ENCODE measurements around the gene NUDT5. TPM values are rescaled to one million over a fixed set of nuclear protein-coding genes. Genes with fewer than 3 reads are reported as not detected.

Gene NUDT5
- total RNA-seq, result 101 and 134 TPM in 2 replicates

GRCh38 chr10:12195603-12196506 is at the start of gene NUDT5, which contains the start of gene CDC123:
NUDT5 (minus strand) TSS chr10:12195891; CDS start chr10:12186291, 9,600 bp downstream.
CDC123 (plus strand) TSS chr10:12196188; CDS start chr10:12196246, 58 bp downstream.

GRCh38 chr10:12129222-12130111 is 66.2 kb downstream of the NUDT5 start, which contains the start of gene SEC61A2:
SEC61A2 (plus strand) TSS chr10:12129677; CDS start chr10:12129788, 111 bp downstream.

Other genes starting within 250 kb of the NUDT5 start
- 17.2 and 20.2 TPM in 2 replicates for gene UPF2, start 153.1 kb downstream of the NUDT5 start, total RNA-seq
- gene DHTKD1, start 126.9 kb downstream of the NUDT5 start, total RNA-seq, result 25.3 and 36.3 TPM in 2 replicates
- gene SEC61A2, start 66.2 kb downstream of the NUDT5 start, total RNA-seq, result 3.2 and 13.7 TPM in 2 replicates
- 197 and 203 TPM in 2 replicates for gene CDC123, start 297 bp upstream of the NUDT5 start, total RNA-seq
- gene CAMK1D, start 153.7 kb upstream of the NUDT5 start, total RNA-seq, result 0.32 and 0.76 TPM in 2 replicates